ENCODE measurements around the gene C4orf36. TPM values are rescaled to one million over a fixed set of nuclear protein-coding genes. Genes with fewer than 3 reads are reported as not detected.

Gene C4orf36
- total RNA-seq, 4 donors from 2014 or later = 0.48 to 2.2 (median 1.5) TPM; not detected in 1

- no peak for TF ChIP-seq CTCF (IDR thresholded peaks at IDR 0.05)
- ATAC-seq (ENCODE audit: low FRiP score) (peak; percentile 58), DNase-seq (ENCODE audit: low spot score) (no peak)
Measured at GRCh38 chr4:86896596-86896995, 4.4 kb upstream of the C4orf36 start.

GRCh38 chr4:86895692-86896488 lies 3.7 kb upstream of the C4orf36 start:
- DNase-seq (ENCODE audit: low spot score) (no peak), ATAC-seq (ENCODE audit: low FRiP score) (peak; percentile 46)
- peak in 1 of 3 donors; percentile 28 for TF ChIP-seq CTCF (IDR thresholded peaks at IDR 0.05)

GRCh38 chr4:86894455-86894854 lies 2.2 kb upstream of the C4orf36 start:
- DNase-seq (ENCODE audit: low spot score) (no peak), ATAC-seq (ENCODE audit: low FRiP score) (no peak)
- TF ChIP-seq CTCF (IDR thresholded peaks at IDR 0.05) = no peak

GRCh38 chr4:86893136-86893535 lies 914 bp upstream of the C4orf36 start:
- ATAC-seq (ENCODE audit: low FRiP score) (no peak), DNase-seq (ENCODE audit: low spot score) (no peak)
- TF ChIP-seq CTCF (IDR thresholded peaks at IDR 0.05) = no peak

GRCh38 chr4:86892636-86892960 lies 376 bp upstream of the C4orf36 start:
- no peak for ATAC-seq (ENCODE audit: low FRiP score)

GRCh38 chr4:86890790-86891189 lies 1.4 kb downstream of the C4orf36 start:
- no peak for TF ChIP-seq CTCF (IDR thresholded peaks at IDR 0.05)
- ATAC-seq (ENCODE audit: low FRiP score) = no peak
- DNase-seq (ENCODE audit: low spot score) = no peak

More at GRCh38 chr4:86892636-86892960, 376 bp upstream of the C4orf36 start:
- TF ChIP-seq CTCF (IDR thresholded peaks at IDR 0.05) = no peak
- no peak for DNase-seq (ENCODE audit: low spot score)

GRCh38 chr4:86879641-86880040 lies 12.6 kb downstream of the C4orf36 start:
- DNase-seq (ENCODE audit: low spot score) (no peak), ATAC-seq (ENCODE audit: low FRiP score) (no peak)
- TF ChIP-seq CTCF (IDR thresholded peaks at IDR 0.05) = no peak
